ENCODE results near the gene OXA1L. TPM values are rescaled to one million over a fixed set of nuclear protein-coding genes. Genes with fewer than 3 reads are reported as not detected.

OXA1L gene
- total and polyA plus RNA-seq, 4 donors: 81.3 to 99.8 (median 97.2) TPM

DNA sequence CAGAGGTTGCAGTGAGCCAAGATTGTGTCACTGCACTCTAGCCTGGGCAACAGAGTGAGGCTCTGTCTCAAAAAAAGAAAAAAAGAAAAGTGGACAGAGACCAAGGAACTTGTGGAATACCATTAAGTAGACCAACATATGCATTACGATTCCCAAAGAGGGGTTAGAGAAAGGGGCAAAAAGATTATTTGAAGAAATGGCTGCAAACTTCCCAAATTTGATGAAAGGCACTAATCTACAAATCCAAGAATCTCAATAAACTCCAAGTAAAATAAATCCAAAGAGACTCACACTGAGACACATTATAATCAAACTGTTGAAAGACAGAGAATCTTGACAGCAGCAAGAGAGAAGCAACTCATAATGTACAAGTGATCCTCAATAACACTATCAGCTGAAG is 4.8 kb upstream of the OXA1L start:
- Histone ChIP-seq H3K36me3 (ENCODE audit: control insufficient read depth in 4 of 4, insufficient read depth in 4 of 4, low read length in 4 of 4) (peaks cover 0 to 3% (median under 1%) of the 10 kb centered on the region in 4 donors), H3K4me3 (no peak overlapping the region), H3K9ac (ENCODE audit: insufficient read depth in 1 of 2, low read length in 2 of 2) (no peak overlapping the region), H3K27me3 (ENCODE audit: control insufficient read depth in 3 of 3, insufficient read depth in 3 of 3, low read length in 2 of 3) (no peaks in the 10 kb centered on the region), H3K27ac (ENCODE audit: low read depth in 1 of 2, low read length in 1 of 2) (no peak overlapping the region), H3K9me3 (ENCODE audit: control insufficient read depth in 4 of 4, insufficient read depth in 3 of 4, low read length in 3 of 4) (no peaks in the 10 kb centered on the region), H3K4me1 (ENCODE audit: control insufficient read depth in 5 of 5, insufficient read depth in 5 of 5, low read length in 5 of 5) (peaks cover 0 to 5% (median 0%) of the 10 kb centered on the region in 5 donors)
- ATAC-seq (ENCODE audit: insufficient read depth, low FRiP score) (no peak), DNase-seq (no peak)
- TF ChIP-seq, protein P1, sequence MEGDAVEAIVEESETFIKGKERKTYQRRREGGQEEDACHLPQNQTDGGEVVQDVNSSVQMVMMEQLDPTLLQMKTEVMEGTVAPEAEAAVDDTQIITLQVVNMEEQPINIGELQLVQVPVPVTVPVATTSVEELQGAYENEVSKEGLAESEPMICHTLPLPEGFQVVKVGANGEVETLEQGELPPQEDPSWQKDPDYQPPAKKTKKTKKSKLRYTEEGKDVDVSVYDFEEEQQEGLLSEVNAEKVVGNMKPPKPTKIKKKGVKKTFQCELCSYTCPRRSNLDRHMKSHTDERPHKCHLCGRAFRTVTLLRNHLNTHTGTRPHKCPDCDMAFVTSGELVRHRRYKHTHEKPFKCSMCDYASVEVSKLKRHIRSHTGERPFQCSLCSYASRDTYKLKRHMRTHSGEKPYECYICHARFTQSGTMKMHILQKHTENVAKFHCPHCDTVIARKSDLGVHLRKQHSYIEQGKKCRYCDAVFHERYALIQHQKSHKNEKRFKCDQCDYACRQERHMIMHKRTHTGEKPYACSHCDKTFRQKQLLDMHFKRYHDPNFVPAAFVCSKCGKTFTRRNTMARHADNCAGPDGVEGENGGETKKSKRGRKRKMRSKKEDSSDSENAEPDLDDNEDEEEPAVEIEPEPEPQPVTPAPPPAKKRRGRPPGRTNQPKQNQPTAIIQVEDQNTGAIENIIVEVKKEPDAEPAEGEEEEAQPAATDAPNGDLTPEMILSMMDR (IDR thresholded peaks at IDR 0.05; ENCODE audit: control extremely low read depth, extremely low read depth): no peak
- WGBS, 2 donors: 97% methylated on average over 1 of the region's 1 CpG

DNA sequence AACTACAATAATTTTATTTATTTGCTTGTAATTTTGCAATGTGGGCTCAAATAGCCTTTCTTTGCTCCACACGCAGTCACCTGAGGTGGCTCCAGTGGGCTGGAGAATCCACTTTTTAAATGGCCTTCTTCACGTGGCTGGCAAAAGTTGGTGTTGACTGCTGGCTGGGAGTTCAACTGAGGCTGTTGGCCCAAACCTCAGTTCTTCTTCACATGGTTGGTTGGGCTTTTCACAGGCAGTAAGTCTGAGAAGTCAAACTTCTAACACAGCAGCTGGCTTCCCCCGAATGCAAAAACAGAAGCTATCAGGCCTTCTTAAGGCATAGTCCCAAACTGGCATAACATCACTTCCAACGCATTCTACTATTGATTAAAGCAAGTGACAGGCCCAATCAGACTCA is 2.1 kb upstream of the OXA1L start:
- TF ChIP-seq, protein P1 (IDR thresholded peaks at IDR 0.05; ENCODE audit: control extremely low read depth, extremely low read depth): no peak
- Histone ChIP-seq H3K9me3 (ENCODE audit: control insufficient read depth in 4 of 4, insufficient read depth in 3 of 4, low read length in 3 of 4) (no peaks in the 10 kb centered on the region), H3K9ac (ENCODE audit: insufficient read depth in 1 of 2, low read length in 2 of 2) (no peak overlapping the region), H3K36me3 (ENCODE audit: control insufficient read depth in 4 of 4, insufficient read depth in 4 of 4, low read length in 4 of 4) (peaks cover 2 to 17% (median 9%) of the 10 kb centered on the region in 4 donors), H3K4me1 (ENCODE audit: control insufficient read depth in 5 of 5, insufficient read depth in 5 of 5, low read length in 5 of 5) (peaks cover 0 to 16% (median 8%) of the 10 kb centered on the region in 5 donors), H3K27me3 (ENCODE audit: control insufficient read depth in 3 of 3, insufficient read depth in 3 of 3, low read length in 2 of 3) (no peaks in the 10 kb centered on the region), H3K4me3 (no peak overlapping the region), H3K27ac (ENCODE audit: low read depth in 1 of 2, low read length in 1 of 2) (no peak overlapping the region)
- ATAC-seq (ENCODE audit: insufficient read depth, low FRiP score): no peak
- WGBS, 2 donors: 86 to 90% methylated on average over 4 of the region's 4 CpGs
- DNase-seq: peak in 1 of 3 donors; percentile 32

DNA sequence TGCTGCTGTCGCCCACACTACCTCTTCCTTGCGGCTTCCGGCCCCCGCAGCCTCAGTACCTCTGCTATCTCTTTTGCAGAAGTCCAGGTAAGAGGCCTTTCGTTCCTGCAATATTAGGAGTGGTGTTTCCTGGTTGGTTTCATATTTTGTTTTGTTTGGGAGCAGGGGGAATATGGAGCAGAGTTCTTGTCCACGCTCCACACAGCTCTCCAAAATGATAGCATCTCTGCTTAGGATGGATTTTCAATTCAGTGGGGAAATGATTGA is 768 bp downstream of the OXA1L start:
- Histone ChIP-seq H3K27ac (ENCODE audit: low read depth in 1 of 2, low read length in 1 of 2) (peak overlapping the region; percentile 91), H3K4me1 (ENCODE audit: control insufficient read depth in 5 of 5, insufficient read depth in 5 of 5, low read length in 5 of 5) (peaks cover 0 to 16% (median 8%) of the 10 kb centered on the region in 5 donors), H3K9me3 (ENCODE audit: control insufficient read depth in 4 of 4, insufficient read depth in 3 of 4, low read length in 3 of 4) (no peaks in the 10 kb centered on the region), H3K36me3 (ENCODE audit: control insufficient read depth in 4 of 4, insufficient read depth in 4 of 4, low read length in 4 of 4) (peaks cover 22 to 39% (median 34%) of the 10 kb centered on the region in 4 donors), H3K4me3 (peak overlapping the region; percentile 92), H3K9ac (ENCODE audit: insufficient read depth in 1 of 2, low read length in 2 of 2) (peak overlapping the region; percentile 69 to 100), H3K27me3 (ENCODE audit: control insufficient read depth in 3 of 3, insufficient read depth in 3 of 3, low read length in 2 of 3) (no peaks in the 10 kb centered on the region)
- WGBS, 2 donors: 3% methylated on average over 6 of the region's 6 CpGs
- TF ChIP-seq, protein P1 (IDR thresholded peaks at IDR 0.05; ENCODE audit: control extremely low read depth, extremely low read depth): no peak
- ATAC-seq (ENCODE audit: insufficient read depth, low FRiP score): peak; percentile 24
- DNase-seq: no peak

DNA sequence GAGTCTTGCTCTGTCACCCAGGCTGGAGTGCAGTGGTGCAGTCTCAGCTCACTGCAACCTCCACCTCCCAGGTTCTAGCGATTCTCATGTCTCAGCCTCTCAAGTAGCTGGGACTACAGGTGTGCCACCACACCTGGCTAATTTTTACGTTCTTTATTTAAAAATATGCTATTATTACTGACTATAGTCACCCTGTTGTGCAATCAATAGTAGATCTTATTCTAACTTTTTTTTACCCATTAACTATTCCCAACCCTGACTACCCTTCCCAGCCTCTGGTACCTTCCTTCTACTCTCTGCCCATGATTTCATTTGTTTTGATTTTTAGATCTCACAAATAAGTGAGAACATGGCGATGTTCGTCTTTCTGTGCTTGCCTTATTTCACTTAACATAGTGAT is 2.5 kb downstream of the OXA1L start:
- Histone ChIP-seq H3K4me1 (ENCODE audit: control insufficient read depth in 5 of 5, insufficient read depth in 5 of 5, low read length in 5 of 5) (peaks cover 0 to 16% (median 8%) of the 10 kb centered on the region in 5 donors), H3K4me3 (no peak overlapping the region), H3K9me3 (ENCODE audit: control insufficient read depth in 4 of 4, insufficient read depth in 3 of 4, low read length in 3 of 4) (no peaks in the 10 kb centered on the region), H3K27me3 (ENCODE audit: control insufficient read depth in 3 of 3, insufficient read depth in 3 of 3, low read length in 2 of 3) (no peaks in the 10 kb centered on the region), H3K36me3 (ENCODE audit: control insufficient read depth in 4 of 4, insufficient read depth in 4 of 4, low read length in 4 of 4) (peaks cover 22 to 47% (median 42%) of the 10 kb centered on the region in 4 donors), H3K9ac (ENCODE audit: insufficient read depth in 1 of 2, low read length in 2 of 2) (no peak overlapping the region), H3K27ac (ENCODE audit: low read depth in 1 of 2, low read length in 1 of 2) (no peak overlapping the region)
- TF ChIP-seq, protein P1 (IDR thresholded peaks at IDR 0.05; ENCODE audit: control extremely low read depth, extremely low read depth): no peak
- DNase-seq: no peak
- ATAC-seq (ENCODE audit: insufficient read depth, low FRiP score): no peak
- WGBS, 2 donors: 93 to 95% methylated on average over 4 of the region's 4 CpGs

All from lung (tissue), 12 donors.